Hepatocyte (in vitro differentiated cells): Measurements from ENCODE around the gene CABCOCO1. TPM values are rescaled to one million over a fixed set of nuclear protein-coding genes. Genes with fewer than 3 reads are reported as not detected.

Experiments used
- DNase-seq: peaks from one replicate; pipeline ENCODE4 v3.0.0-alpha.2; 2016; ENCODE audit warnings: low spot score
- H2AFZ ChIP-seq: fragments of 200-600 bp; sonication (generic); 2 replicates; pipeline ENCODE4 v1.6.0; 2016; ENCODE audit warnings: antibody characterized with exemption, mild to moderate bottlenecking
- H3K27ac ChIP-seq: fragments of 200-600 bp; sonication (generic); 2 replicates; pipeline ENCODE4 v1.5.1; 2016; ENCODE audit warnings: mild to moderate bottlenecking
- H3K27me3 ChIP-seq: fragments of 200-600 bp; sonication (generic); 2 replicates; pipeline ENCODE4 v1.6.1; 2016
- H3K36me3 ChIP-seq: fragments of 200-600 bp; sonication (generic); replicated peaks from 2 replicates; pipeline ENCODE4 v1.5.1; 2016; ENCODE audit warnings: low read depth; ENCODE audit not compliant: insufficient read depth
- H3K4me1 ChIP-seq: fragments of 200-600 bp; sonication (generic); 2 replicates; pipeline ENCODE4 v1.5.1; 2016; ENCODE audit warnings: mild to moderate bottlenecking, moderate library complexity; ENCODE audit not compliant: insufficient read depth
- H3K4me2 ChIP-seq: fragments of 200-600 bp; sonication (generic); 2 replicates; pipeline ENCODE4 v1.6.0; 2016
- H3K4me3 ChIP-seq: fragments of 200-600 bp; sonication (generic); 2 replicates; pipeline ENCODE4 v1.5.1; 2016; ENCODE audit warnings: mild to moderate bottlenecking
- H3K79me2 ChIP-seq: fragments of 200-600 bp; sonication (generic); 2 replicates; pipeline ENCODE4 v1.6.0; 2017; ENCODE audit warnings: mild to moderate bottlenecking
- H3K9me2 ChIP-seq: fragments of 200-600 bp; sonication (generic); replicated peaks from 2 replicates; pipeline ENCODE4 v1.6.0; 2017; ENCODE audit warnings: mild to moderate bottlenecking; ENCODE audit not compliant: insufficient read depth
- H3K9me3 ChIP-seq: fragments of 200-600 bp; sonication (generic); 2 replicates; pipeline ENCODE4 v1.5.1; 2016; ENCODE audit warnings: low read depth, mild to moderate bottlenecking
- H4K20me1 ChIP-seq: fragments of 200-600 bp; sonication (generic); 2 replicates; pipeline ENCODE4 v1.6.0; 2016; ENCODE audit warnings: mild to moderate bottlenecking; ENCODE audit not compliant: insufficient read depth, poor library complexity, severe bottlenecking
- EZH2 ChIP-seq: fragments of 200-600 bp; sonication (generic); IDR thresholded peaks from 2 replicates; pipeline ENCODE4 v1.6.1; 2016; ENCODE audit warnings: antibody characterized with exemption, mild to moderate bottlenecking, borderline replicate concordance
- EZH2phosphoT487 ChIP-seq: fragments of 200-600 bp; sonication (generic); IDR thresholded peaks from one replicate; pipeline ENCODE4 v1.6.1; 2018; ENCODE audit warnings: antibody characterized with exemption, mild to moderate bottlenecking, low read depth, moderate library complexity; ENCODE audit not compliant: unreplicated experiment, severe bottlenecking
- WGBS: methylation state at CpG from one replicate; pipeline ENCODE4 v1.1.6; 2016; ENCODE audit warnings: low lambda C conversion rate; ENCODE audit errors: missing lambda C conversion rate; 5-methylcytosine and 5-hydroxymethylcytosine counted together
- polyA plus RNA-seq: library from polyadenylated mRNA; unstranded; fragments of >200 nt; fragmentation: Nextera tagmentation; extraction: Ambion mirVana; gene quantifications from 2 replicates; pipeline ENCODE4 v1.2.1, GENCODE V29; 2016
- total RNA-seq: library from RNA; depleted of rRNA; stranded (reverse); fragments of >200 nt; gene quantifications from 2 replicates; pipeline ENCODE4 v1.2.3, GENCODE V29; 2014
- TF ChIP-seq, protein P1 (sequence below): fragments of 200-600 bp; sonication (generic); IDR thresholded peaks from 2 replicates; pipeline ENCODE4 v1.5.1; 2016; ENCODE audit warnings: antibody characterized with exemption, mild to moderate bottlenecking; ENCODE audit not compliant: poor library complexity

The CABCOCO1 gene
- total and polyA plus RNA-seq, 2 experiments from 2014 or later: 1.4 to 1.6 TPM

GRCh38 chr10:61776615-61777266, 114.0 kb downstream of the CABCOCO1 start:
- no peaks in the 10 kb centered on the region for H3K9me3 ChIP-seq
- no peaks in the 10 kb centered on the region for H3K9me2 ChIP-seq
- TF ChIP-seq, protein P1, sequence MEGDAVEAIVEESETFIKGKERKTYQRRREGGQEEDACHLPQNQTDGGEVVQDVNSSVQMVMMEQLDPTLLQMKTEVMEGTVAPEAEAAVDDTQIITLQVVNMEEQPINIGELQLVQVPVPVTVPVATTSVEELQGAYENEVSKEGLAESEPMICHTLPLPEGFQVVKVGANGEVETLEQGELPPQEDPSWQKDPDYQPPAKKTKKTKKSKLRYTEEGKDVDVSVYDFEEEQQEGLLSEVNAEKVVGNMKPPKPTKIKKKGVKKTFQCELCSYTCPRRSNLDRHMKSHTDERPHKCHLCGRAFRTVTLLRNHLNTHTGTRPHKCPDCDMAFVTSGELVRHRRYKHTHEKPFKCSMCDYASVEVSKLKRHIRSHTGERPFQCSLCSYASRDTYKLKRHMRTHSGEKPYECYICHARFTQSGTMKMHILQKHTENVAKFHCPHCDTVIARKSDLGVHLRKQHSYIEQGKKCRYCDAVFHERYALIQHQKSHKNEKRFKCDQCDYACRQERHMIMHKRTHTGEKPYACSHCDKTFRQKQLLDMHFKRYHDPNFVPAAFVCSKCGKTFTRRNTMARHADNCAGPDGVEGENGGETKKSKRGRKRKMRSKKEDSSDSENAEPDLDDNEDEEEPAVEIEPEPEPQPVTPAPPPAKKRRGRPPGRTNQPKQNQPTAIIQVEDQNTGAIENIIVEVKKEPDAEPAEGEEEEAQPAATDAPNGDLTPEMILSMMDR: no peak
- TF ChIP-seq EZH2: no peak
- no peak for TF ChIP-seq EZH2phosphoT487
- H3K4me1 ChIP-seq: no peaks in the 10 kb centered on the region
- no peak overlapping the region for H3K4me3 ChIP-seq
- H4K20me1 ChIP-seq: no peaks in the 10 kb centered on the region
- no peaks in the 10 kb centered on the region for H3K79me2 ChIP-seq
- no peak overlapping the region for H2AFZ ChIP-seq
- H3K36me3 ChIP-seq: no peaks in the 10 kb centered on the region
- DNase-seq: no peak
- H3K27me3 ChIP-seq: no peaks in the 10 kb centered on the region
- no peak overlapping the region for H3K4me2 ChIP-seq
- 86% methylated on average over 7 of the region's 7 CpGs for WGBS
- no peak overlapping the region for H3K27ac ChIP-seq

- DNase-seq: no peak
- H4K20me1 ChIP-seq: no peaks in the 10 kb centered on the region
- H3K9me2 ChIP-seq: no peaks in the 10 kb centered on the region
- TF ChIP-seq EZH2 (no peak), EZH2phosphoT487 (no peak)
- TF ChIP-seq, protein P1: no peak
- H2AFZ ChIP-seq: no peak overlapping the region
- H3K4me2 ChIP-seq: no peak overlapping the region
- H3K27ac ChIP-seq: no peak overlapping the region
- H3K4me3 ChIP-seq: no peak overlapping the region
- H3K27me3 ChIP-seq: no peaks in the 10 kb centered on the region
- no peaks in the 10 kb centered on the region for H3K79me2 ChIP-seq
- no peaks in the 10 kb centered on the region for H3K4me1 ChIP-seq
- no peaks in the 10 kb centered on the region for H3K9me3 ChIP-seq
- no peaks in the 10 kb centered on the region for H3K36me3 ChIP-seq
These were observed 115.4 kb downstream of the CABCOCO1 start for GRCh38 chr10:61778137-61778536.

DNA sequence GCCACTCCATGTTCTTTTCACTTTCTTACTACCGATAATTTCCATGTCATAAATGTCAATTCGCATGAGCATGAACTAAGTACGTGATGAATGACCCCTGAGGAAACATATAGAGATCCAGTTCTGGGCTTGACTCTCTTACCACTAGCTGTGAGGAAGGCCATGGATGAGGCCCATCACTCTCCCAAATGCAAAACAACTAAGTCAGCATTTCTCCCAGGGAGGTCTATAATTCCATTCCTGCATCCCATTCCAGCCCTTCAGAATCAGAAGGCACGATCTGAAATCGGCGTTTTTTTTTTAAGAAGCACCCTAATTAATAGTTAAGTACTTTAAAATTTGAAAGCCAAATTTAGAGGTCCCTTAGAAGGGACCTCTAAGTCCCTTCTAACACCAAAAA, 116.5 kb downstream of the CABCOCO1 start:
- no peaks in the 10 kb centered on the region for H3K79me2 ChIP-seq
- no peak overlapping the region for H3K4me2 ChIP-seq
- TF ChIP-seq EZH2 (no peak), EZH2phosphoT487 (no peak)
- TF ChIP-seq, protein P1: no peak
- no peak overlapping the region for H3K27ac ChIP-seq
- WGBS: 85% methylated on average over 6 of the region's 6 CpGs
- H3K9me2 ChIP-seq: no peaks in the 10 kb centered on the region
- no peak overlapping the region for H2AFZ ChIP-seq
- H3K4me1 ChIP-seq: no peaks in the 10 kb centered on the region
- DNase-seq: no peak
- H3K4me3 ChIP-seq: no peak overlapping the region
- no peaks in the 10 kb centered on the region for H3K9me3 ChIP-seq
- H3K27me3 ChIP-seq: no peaks in the 10 kb centered on the region
- no peaks in the 10 kb centered on the region for H4K20me1 ChIP-seq
- no peaks in the 10 kb centered on the region for H3K36me3 ChIP-seq
